Stimulated activated CD8-positive, alpha-beta memory T cell treated with anti-CD3 and anti-CD28 coated beads, Interleukin-12 subunit alpha, Interleukin-12 subunit beta, amount 100 ng/mL, for 24 hours (primary cell): Measurements from ENCODE around the gene HTRA3.

Source experiments
- DNase-seq: peaks from one replicate; pipeline ENCODE4 v3.0.0-alpha.2; 2020; ENCODE audit errors: extremely low read depth

HTRA3 gene

DNA sequence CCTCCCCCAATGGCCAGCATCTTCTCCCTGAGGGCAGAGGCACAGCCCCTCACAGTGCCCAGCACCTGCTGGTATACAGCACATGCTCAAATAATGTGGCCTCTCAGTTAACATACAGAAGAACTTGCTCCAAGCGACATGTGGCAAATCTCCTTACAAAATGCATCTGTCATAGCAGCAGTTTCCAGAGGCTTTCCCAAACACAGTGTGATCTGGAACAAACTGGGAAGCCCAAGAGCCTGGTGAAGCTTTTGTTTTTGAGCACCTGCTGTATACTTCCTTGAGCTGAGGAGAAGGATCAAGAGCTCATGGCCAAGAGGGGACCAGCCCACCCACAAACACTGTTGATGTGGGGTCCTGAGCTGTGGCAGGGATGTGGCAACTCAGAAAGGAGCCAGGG lies 34.8 kb upstream of the HTRA3 start:
- DNase-seq = no peak

GRCh38 chr4:8235224-8235623 lies 34.3 kb upstream of the HTRA3 start:
- no peak for DNase-seq

DNA sequence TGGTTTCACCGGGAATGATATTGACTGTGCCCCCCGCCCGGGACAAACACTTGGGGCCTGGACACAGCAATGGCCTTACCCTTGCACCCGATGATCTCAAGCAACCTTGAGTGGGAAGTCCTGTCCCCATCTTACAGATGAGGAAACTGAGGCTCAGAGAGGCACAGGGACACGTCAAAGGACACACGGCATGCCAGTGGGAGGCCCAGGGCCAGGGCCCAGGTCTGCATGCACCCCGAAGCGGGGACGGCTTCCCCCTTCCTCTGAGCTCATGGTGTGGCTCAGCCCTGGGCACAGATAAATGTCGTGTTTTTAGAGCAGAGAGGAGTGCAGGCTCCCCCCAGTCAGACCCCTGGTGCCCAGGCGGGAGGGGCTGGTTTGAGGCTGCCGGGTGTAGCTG lies 33.9 kb upstream of the HTRA3 start:
- DNase-seq = no peak

DNA sequence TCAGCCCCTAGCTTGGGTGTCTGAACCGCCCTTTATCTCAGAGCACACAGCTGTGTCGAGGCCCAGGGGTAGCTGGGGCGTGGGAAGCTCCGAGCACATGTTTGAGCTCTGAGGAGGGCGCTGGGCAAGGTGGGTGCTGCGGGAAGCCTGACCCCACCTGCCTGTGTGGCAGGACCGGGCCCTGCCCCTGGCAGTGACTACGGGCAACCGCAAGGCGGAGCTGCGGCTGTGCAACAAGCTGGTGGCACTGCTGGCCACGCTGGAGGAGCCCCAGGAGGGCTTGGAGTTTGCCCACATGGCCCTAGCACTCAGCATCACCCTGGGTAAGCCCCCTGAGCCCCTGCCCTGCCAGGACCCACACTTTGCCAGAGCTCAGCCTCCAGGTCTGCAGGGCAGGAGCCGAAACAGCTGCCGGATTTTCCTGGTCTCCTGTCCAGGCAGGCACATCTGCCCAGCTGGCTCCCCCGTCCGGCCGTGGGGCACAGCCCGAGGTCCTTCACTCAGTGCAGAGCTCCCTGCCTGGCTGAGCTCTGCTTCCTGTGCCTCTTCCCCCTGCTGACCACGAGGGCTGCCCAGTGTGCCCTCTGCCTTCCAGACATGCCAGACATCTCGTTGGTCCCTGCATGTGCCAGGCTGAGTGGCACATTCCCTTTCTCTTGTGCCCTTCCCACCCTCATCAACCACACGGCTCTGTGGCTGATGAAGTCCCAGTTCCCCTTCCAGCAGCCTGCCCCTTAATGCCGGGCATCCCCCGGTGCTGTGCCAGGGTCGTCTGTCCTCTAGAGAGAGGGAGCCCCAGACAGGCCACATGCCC lies 33.2 kb upstream of the HTRA3 start:
- no peak for DNase-seq

DNA sequence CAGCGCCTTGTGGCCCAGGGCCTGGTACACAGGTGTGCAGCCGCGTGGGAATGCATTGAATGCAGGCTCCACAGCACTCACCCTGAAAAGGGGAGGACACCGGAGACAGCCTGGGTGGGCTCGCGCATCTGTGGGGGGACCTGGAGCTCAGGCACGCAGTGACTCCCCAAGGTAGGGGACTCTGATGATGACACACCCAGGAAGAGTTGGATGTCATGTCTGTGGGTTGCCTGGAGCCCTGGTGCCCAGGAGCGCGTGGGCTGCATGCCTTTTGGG lies 32.7 kb upstream of the HTRA3 start:
- DNase-seq = no peak

GRCh38 chr4:8237256-8237989 lies 32.1 kb upstream of the HTRA3 start:
- DNase-seq = no peak

DNA sequence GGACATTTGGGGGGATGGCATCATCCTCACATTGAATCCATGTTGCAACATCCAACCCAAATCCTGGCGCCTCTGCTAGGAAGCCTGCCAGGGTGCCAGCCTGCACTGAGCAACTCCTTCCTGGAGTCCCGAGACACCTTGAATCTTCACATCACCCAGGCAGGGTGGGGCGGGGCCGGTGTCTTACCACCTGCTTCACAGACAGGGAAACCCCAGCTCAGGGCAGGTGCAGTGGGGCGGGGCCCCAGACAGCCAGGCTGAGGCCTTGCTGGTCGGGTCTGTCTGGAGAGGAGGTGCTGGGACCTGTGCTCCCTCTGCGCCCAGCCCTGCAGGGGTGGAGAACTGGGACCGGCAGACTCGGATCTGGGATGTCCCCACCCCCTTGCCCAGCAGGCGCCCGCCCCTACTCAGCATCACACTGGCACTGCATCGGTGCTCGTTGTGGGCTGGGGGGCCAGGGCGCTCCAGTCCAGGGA lies 31.5 kb upstream of the HTRA3 start:
- DNase-seq = no peak

- no peak for DNase-seq
These were observed 31.0 kb upstream of the HTRA3 start for GRCh38 chr4:8238515-8239053.

DNA sequence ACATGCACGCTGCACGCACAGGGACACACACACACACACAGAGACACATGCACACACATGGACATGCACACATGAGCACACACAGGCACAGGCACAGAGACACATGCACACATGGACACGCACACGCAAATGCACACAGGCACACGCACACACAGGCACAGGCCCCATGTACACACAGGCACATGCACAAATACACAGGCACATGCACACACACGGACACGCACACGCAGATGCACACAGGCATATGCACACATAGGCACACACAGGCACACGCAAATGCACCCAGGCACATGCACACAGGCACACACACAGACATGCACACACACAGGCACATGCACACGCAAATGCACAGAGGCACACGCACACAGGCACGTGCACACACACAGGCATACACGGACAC lies 30.3 kb upstream of the HTRA3 start:
- DNase-seq = no peak

DNA sequence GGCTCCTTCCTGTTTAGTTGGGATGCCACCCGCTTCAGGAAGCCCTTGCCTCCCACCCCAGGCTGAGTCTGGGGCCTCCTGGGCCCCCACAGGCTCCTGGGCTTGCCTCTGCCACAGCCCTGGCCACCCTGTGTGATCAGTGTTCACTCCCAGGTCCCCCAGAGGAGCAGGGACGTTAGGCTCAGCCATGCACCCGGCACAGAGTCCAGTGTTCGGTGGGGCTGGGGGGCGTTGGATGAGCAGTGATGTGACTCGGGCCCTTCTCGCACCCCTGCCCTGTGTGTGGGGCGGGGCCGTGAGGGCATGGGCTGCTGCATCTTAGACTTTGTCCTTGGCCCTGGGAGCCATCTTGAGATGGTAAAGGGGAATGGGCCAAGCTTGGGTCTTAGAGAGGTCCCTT lies 29.9 kb upstream of the HTRA3 start:
- DNase-seq = no peak

DNA sequence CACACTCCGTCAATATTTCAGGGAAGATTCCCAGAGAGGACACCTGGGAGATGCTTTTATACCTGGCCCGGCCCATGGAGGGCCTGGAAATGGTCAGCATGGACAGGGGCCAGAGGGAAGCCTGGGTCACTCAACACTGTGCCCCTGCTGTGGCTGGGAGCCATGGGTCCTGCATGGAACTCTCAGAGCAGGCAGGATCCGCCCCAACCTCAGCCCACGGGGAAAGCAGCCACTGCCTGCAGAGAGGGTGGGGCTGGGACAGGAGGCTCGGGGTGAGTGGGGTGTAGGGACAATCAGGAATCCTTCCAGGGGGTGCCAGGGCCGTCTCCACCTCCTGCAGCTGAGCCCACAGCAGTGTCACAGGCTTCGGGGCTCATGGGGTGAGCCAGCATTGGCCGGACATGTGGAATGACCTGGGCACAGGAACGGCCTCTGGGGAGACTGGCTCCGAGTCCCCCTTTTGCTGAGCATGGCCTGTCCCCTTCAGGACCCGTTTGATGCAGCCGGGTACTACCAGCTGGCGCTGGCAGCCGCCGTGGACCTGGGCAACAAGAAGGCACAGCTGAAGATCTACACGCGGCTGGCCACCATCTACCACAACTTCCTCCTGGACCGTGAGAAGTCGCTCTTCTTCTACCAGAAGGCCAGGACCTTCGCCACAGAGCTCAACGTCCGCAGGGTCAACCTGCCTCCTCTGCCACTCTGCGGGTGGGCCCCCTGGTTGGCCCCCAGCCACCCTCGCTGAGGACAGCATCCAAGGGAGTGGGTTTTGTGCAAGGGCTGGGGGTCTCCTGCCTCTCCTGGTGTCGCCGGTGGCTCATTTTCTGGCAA lies 29.1 kb upstream of the HTRA3 start:
- no peak for DNase-seq

- no peak for DNase-seq
These were observed 28.3 kb upstream of the HTRA3 start for GRCh38 chr4:8241211-8241779.

- peak; percentile 56 for DNase-seq
These were observed 27.5 kb upstream of the HTRA3 start for GRCh38 chr4:8241895-8242696.

GRCh38 chr4:8242782-8243560 lies 26.6 kb upstream of the HTRA3 start:
- DNase-seq = no peak

GRCh38 chr4:8244001-8244757 lies 25.4 kb upstream of the HTRA3 start:
- DNase-seq = no peak

DNA sequence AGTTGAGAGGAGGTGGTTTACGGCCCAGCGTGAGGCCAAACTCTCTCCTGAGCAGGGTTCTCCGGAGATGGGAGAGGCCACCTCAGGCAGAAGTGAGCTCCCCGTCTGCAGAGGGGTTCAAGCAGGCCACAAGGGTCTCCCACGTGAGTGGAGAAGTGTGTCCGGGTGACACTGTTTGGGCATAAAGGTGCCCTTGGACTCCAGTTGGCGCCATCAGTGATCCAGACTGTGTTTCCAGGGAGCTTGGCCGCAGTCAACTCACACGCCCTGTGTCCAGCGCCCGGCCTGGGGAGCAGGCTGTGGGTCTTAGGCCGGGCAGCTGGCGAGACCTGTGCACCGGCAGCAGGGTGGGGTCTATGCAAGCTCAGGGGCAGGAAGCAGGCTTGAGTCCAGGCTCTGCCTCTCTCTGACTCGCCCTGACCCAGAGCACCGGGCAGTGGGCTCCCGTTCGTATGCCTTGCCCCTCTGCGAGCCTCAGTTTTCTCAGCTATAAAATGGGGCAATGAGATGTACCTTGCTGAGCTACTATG lies 24.6 kb upstream of the HTRA3 start:
- no peak for DNase-seq

DNA sequence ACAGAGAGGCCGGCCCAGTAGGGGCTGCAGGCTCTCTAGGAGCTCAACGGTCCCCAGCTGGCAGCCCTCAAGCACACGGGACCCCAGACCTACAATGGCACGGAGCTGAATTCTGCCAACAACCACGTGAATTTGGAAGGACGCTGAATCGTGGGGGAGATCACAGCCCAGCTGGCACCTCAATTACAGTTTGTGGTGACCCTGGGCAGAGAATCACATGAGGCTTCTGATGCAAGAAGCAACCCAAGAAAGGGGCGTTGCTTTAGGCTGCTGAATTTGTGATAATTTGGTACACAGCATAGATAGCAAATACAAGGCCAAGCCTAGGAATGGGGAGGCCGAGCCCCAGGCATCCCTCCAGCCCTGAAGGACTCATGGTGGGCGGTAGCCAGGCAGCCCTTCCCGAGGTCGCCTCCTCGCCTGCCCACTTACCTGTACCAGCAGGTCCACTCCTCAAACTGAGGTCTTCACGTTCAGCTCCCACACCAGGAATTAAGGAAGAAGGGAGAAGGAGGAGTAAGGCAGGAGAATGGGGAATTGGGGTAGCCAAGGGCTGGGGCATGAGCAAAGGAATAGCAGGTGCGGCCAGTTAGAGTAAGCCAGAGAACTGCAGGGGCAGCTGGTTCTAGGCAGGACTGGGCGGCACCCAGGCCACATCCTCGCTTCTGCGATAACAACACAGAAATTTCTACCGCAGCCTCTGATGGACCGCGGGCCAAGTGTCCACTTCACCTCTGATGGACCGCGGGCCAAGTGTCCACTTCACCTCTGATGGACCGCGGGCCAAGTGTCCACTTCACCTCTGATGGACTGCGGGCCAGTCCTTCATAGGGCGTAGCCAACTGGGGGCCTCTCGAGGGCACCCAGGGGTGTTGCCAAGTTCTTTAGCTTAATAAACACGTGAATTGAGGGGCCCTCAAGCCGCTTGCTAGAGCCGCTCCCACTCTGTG lies 23.4 kb upstream of the HTRA3 start:
- DNase-seq = no peak
